Body of pancreas (tissue), 4 donors: ENCODE results near the gene HABP2. TPM values are rescaled to one million over a fixed set of nuclear protein-coding genes. Genes with fewer than 3 reads are reported as not detected.

Experiments used
- ATAC-seq: fragments of 150-250 bp; one replicate; pipeline ENCODE4 v1.9.1; 2016
- DNase-seq, 4 donors: peaks; one replicate each; pipeline ENCODE4 v3.0.0-alpha.2; 2019
- H3K27ac ChIP-seq, 4 donors: fragments of 200-600 bp; sonication (generic); 1 replicate in 3 of 4; 2 replicates in 1 of 4; pipeline versions ENCODE4 v1.5.1 to v1.6.1; 2016 to 2019; ENCODE audit warnings: mild to moderate bottlenecking in 1 of 4, mixed read lengths in 1 of 4, moderate library complexity in 1 of 4
- H3K27me3 ChIP-seq, 2 donors: fragments of 200-600 bp; sonication (generic); one replicate each; pipeline ENCODE4 v1.6.0; 2016; ENCODE audit warnings: mild to moderate bottlenecking in 1 of 2
- H3K36me3 ChIP-seq, 2 donors: fragments of 200-600 bp; sonication (generic); replicated peaks in 1 of 2; 2 replicates each; pipeline ENCODE4 v1.5.1; 2016; ENCODE audit warnings: low read depth in 2 of 2; ENCODE audit not compliant: insufficient read depth in 1 of 2
- H3K4me1 ChIP-seq: fragments of 200-600 bp; sonication (generic); one replicate; pipeline ENCODE4 v1.6.0; 2016
- H3K4me3 ChIP-seq, 2 donors: fragments of 200-600 bp; sonication (generic); 1 replicate in 1 of 2; 2 replicates in 1 of 2; pipeline ENCODE4 v1.5.1; 2016 to 2019
- H3K9me3 ChIP-seq, 3 donors: fragments of 200-600 bp; sonication (generic); 1 replicate in 2 of 3; 2 replicates in 1 of 3; pipeline ENCODE4 v1.5.1; 2016
- CTCF ChIP-seq, 7 experiments: fragments of 450-650 bp in 4 of 7; fragments of 200-600 bp in 3 of 7; sonication (generic) in 3 of 7; IDR thresholded peaks; one replicate each; pipeline ENCODE4 v1.5.1; 2016 to 2019; ENCODE audit warnings: antibody characterized with exemption in 7 of 7
- POLR2A ChIP-seq, 3 donors: fragments of 450-650 bp; IDR thresholded peaks; one replicate each; pipeline ENCODE4 v1.6.1; 2016; ENCODE audit warnings: antibody characterized with exemption in 3 of 3, mild to moderate bottlenecking in 2 of 3
- WGBS, 2 donors: methylation state at CpG; one replicate each; pipeline ENCODE4 v1.1.5; 2017; 5-methylcytosine and 5-hydroxymethylcytosine counted together
- intact Hi-C: fragments of 100-400 bp; cut with DNase I; formaldehyde crosslinking; loops from one replicate; pipeline ENCODE4 v1.15.1; 2023
- total RNA-seq, 2 donors: library from RNA; depleted of rRNA; stranded (reverse); fragments of >200 nt; gene quantifications; one replicate each; pipeline ENCODE4 v1.1.0, GENCODE V29; 2016

Gene HABP2
- total RNA-seq, 2 donors from 2014 or later: 9.2 to 10.6 TPM

- intact Hi-C loops: no loop called here
Observed at GRCh38 chr10:113515161-113515560, 37.7 kb upstream of the HABP2 start.

GRCh38 chr10:113515601-113516000, 37.3 kb upstream of the HABP2 start:
- DNase-seq: no peak
- no peak for TF ChIP-seq POLR2A (IDR thresholded peaks at IDR 0.05)
- no peak for TF ChIP-seq CTCF (IDR thresholded peaks at IDR 0.05)
- no peaks in the 10 kb centered on the region for H3K4me1 ChIP-seq
- no peak for ATAC-seq
- H3K27ac ChIP-seq: no peak overlapping the region
- H3K9me3 ChIP-seq: no peaks in the 10 kb centered on the region
- WGBS, 2 donors: 88 to 90% methylated on average over 5 of the region's 5 CpGs
- H3K27me3 ChIP-seq: no peaks in the 10 kb centered on the region
- no peak overlapping the region for H3K4me3 ChIP-seq
- H3K36me3 ChIP-seq: no peaks in the 10 kb centered on the region
- intact Hi-C loops: no loop called here

More at GRCh38 chr10:113515161-113515560, 37.7 kb upstream of the HABP2 start:
- Histone ChIP-seq H3K27me3 (no peaks in the 10 kb centered on the region), H3K27ac (no peak overlapping the region), H3K4me3 (no peak overlapping the region), H3K9me3 (no peaks in the 10 kb centered on the region), H3K4me1 (no peaks in the 10 kb centered on the region), H3K36me3 (no peaks in the 10 kb centered on the region)
- ATAC-seq: no peak
- DNase-seq: no peak
- no peak for TF ChIP-seq CTCF (IDR thresholded peaks at IDR 0.05)
- no peak for TF ChIP-seq POLR2A (IDR thresholded peaks at IDR 0.05)
- WGBS, 2 donors: 84% methylated on average over 6 of the region's 6 CpGs

- 74 to 92% methylated on average over 3 of the region's 3 CpGs for WGBS, 2 donors
- intact Hi-C loops: no loop called here
- Histone ChIP-seq H3K4me3 (no peak overlapping the region), H3K27ac (no peak overlapping the region), H3K27me3 (no peaks in the 10 kb centered on the region), H3K36me3 (no peaks in the 10 kb centered on the region), H3K9me3 (no peaks in the 10 kb centered on the region), H3K4me1 (no peaks in the 10 kb centered on the region)
- no peak for DNase-seq
- ATAC-seq: no peak
- TF ChIP-seq POLR2A (IDR thresholded peaks at IDR 0.05) (no peak), CTCF (IDR thresholded peaks at IDR 0.05) (no peak)
Observed at GRCh38 chr10:113516061-113516460, 36.8 kb upstream of the HABP2 start.

- DNase-seq (no peak), ATAC-seq (no peak)
- H3K27me3 ChIP-seq: no peaks in the 10 kb centered on the region
- 84 to 85% methylated on average over 10 of the region's 10 CpGs for WGBS, 2 donors
- H3K27ac ChIP-seq: no peak overlapping the region
- H3K9me3 ChIP-seq: no peaks in the 10 kb centered on the region
- no peaks in the 10 kb centered on the region for H3K36me3 ChIP-seq
- no peak overlapping the region for H3K4me3 ChIP-seq
- TF ChIP-seq CTCF (IDR thresholded peaks at IDR 0.05) (no peak), POLR2A (IDR thresholded peaks at IDR 0.05) (no peak)
- intact Hi-C loops: no loop called here
- no peaks in the 10 kb centered on the region for H3K4me1 ChIP-seq
Observed at GRCh38 chr10:113517165-113517900, 35.5 kb upstream of the HABP2 start.

- no peaks in the 10 kb centered on the region for H3K9me3 ChIP-seq
- H3K27ac ChIP-seq: no peak overlapping the region
- no peak for DNase-seq
- no peaks in the 10 kb centered on the region for H3K36me3 ChIP-seq
- intact Hi-C loops: no loop called here
- no peaks in the 10 kb centered on the region for H3K27me3 ChIP-seq
- WGBS, 2 donors: 68 to 90% methylated on average over 5 of the region's 5 CpGs
- no peak for TF ChIP-seq POLR2A (IDR thresholded peaks at IDR 0.05)
- no peak for TF ChIP-seq CTCF (IDR thresholded peaks at IDR 0.05)
- no peaks in the 10 kb centered on the region for H3K4me1 ChIP-seq
- no peak overlapping the region for H3K4me3 ChIP-seq
- no peak for ATAC-seq
Observed at GRCh38 chr10:113517901-113518260, 35.0 kb upstream of the HABP2 start.
